NCI-H226 (cell line): ENCODE measurements around the gene PISD.
"Not testable (repeated sequence)": the region's sequence is repeated elsewhere in the genome, so short reads cannot be mapped to it uniquely, and the experiment has no call there.

Experiments used
- DNase-seq: peaks from one replicate; pipeline ENCODE4 v3.0.0-alpha.2; 2015

PISD gene

GRCh38 chr22:31604746-31605705, 57.0 kb downstream of the PISD start:
- no peak for DNase-seq

- DNase-seq, result no peak
Measured at GRCh38 chr22:31604137-31604705, 57.8 kb downstream of the PISD start.

DNA sequence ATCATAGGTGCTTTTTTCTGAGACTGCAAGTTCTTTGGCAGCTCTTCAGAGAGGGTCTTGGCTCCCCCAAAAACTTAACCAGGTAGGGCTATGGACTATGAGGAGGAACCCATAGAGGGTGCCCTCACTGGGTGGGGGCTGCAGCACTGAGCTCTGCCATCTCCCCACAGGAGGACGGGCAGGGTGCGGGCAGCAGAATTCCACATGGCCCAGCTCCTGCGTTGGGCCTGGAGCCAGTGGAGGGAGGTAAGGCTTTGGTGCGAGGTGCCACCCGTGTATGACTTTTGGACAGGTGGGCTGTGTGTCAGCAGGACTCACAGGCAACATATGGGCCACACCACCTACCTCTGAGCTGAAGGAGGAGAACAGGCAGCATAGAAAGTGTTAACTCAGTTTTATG, 58.4 kb downstream of the PISD start:
- DNase-seq, result no peak

DNA sequence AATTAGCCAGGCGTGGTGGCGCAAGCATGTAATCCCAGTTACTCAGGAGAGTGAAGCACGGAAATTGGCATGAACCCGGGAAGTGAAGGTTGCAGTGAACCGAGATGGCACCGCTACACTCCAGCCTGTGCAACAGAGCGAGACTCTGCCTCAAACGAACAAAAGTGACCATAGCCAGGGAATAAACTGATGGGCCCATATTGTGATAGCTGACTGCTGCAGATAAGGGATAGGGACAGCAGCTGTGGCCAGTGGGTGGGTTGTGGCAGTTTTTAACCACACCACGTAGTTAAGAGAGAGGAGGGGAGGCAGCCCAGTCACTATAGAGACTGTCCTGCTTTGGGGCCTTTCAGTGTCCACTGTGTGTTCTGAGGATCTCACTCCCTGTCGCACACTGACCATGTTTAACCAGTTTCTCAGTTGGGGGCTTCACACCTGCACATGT, 58.9 kb downstream of the PISD start:
- DNase-seq, result no peak

DNA sequence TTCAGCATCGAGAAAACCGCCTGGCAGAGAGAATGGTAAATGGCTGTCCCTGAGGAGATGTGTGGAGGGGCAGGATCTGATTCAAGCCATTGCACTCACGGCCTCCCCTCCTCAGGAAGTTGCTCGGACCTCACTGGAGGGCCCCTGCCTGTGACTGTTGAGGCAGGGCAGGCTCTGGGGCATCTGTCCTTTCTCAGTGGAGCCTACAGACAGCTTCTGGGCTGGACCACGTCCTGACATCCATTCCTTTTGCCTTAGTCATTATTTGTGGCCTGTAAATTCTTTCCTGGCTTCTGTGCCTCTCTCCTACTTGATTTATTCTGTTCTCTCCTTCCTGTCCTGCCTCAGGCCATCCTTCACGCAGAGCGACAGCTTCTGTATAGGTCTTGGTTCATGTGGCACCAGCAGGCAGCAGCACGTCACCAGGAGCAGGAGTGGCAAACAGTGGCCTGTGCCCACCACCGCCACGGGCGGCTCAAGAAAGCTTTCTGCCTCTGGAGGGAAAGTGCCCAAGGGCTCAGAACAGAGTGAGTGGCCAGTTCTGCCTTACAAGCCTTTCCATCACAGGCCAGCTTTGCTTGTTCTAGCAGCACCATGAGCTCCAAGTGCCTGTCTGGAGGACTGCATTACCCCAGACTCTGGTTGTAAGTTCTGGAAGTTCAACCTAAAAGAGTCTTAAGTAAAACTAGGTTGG, 59.6 kb downstream of the PISD start:
- peak; percentile 56 for DNase-seq

GRCh38 chr22:31595271-31595670, 66.7 kb downstream of the PISD start:
- DNase-seq, result no peak

DNA sequence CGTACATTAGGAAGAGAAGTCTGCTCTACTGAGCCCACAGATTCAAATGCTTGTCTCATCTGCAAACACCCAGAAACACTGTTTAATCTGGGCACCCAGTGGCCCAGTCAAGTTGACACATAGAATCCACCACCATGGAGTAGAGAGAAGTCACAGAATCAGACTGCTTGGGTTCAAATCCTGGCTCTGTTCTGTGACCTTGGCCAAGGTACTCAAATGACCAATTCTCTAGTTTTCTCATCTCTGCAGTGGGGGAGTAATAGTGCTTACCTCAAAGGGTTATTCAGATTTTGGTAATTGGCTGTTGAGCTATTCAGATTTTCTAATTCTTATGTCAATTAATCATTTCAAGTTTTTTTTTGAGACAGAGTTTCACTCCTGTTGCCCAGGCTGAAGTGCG, 71.9 kb downstream of the PISD start:
- not testable (repeated sequence) for DNase-seq

DNA sequence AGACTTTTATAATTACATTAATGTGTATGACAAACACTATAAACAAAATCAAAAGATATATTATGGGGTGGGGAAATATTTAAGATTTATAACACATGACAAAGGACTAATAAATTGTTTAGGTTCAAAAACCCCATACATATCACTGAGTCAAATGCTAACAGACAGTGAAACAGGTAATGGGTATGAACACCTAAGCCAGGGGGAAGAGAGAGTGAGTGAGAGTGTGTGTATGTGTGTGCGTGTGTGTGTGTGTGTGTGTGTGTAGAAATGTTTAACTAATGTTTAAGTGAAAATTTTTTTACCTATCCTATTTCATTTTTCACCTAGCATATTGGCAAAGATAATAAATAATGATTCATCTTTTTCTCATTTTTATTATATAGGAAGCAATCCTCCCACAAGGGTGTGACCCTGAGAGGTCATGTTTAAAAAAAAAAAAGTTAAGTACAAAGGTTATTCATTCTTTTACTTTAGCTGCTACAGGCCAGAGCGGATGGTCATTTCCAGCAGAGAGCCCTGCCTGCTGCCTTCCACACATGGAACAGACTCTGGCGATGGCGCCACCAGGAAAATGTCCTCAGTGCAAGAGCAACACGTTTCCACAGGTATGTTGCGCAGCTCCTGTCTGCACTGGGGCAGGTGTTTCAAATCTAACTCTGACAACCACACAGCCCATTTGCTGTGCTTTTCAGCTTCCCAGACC, 72.9 kb downstream of the PISD start:
- no peak for DNase-seq

DNA sequence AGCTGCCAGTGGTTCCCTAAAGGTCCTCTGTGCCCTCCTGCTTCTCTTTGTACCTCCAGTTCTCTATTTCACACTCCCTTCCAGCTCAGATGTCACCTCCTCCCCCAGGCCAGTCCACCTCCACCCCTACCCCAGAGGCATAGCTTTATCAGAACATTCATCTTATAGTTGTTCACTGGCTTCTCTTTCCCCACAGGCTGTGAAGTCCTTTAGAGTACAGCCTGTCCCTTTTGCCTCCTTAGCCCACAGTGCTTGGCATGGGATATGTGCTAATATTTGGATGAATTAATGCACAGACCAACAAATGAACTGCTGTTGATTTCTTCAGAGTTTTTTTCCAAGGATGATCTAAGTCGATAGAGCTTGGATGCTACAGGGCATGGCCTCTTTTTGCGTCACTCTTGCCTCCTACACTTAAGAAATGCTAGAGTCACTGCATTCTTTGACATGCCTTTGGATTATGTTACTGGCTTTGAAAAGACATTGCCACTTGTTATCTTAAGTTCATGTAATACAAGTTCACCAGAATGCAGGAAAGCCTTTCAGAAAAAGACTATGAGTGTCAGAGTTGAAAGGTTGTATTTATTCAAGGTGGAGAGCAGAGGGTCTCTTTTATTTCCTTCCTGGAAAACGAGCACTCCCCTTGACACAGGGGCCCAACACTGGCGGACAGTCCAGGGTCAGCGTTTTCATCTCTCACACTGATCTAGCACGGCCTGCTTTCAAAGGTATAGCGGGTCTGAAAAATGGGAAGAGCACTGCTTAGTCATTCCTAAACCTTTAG, 75.7 kb downstream of the PISD start:
- no peak for DNase-seq

GRCh38 chr22:31585161-31585859, 76.7 kb downstream of the PISD start:
- DNase-seq, result no peak

DNA sequence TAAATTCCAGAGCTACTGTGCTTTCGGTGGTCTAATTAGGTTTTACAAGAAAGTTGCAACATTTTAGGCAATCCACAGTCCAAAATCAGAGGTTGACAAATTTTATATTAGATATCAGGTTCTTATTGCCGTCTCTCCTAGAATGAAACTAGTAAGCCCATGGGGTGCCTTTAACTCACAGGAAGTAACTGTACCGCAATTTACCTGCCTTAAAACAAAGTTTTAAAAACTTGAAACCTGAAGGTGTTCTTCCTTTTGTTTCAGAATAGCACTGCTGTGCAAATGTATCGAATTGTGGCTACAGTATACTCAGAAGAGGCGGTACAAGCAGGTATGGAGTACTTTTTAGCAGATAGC, 77.2 kb downstream of the PISD start:
- DNase-seq, result no peak

- DNase-seq, result no peak
Measured at GRCh38 chr22:31583861-31584485, 78.0 kb downstream of the PISD start.

DNA sequence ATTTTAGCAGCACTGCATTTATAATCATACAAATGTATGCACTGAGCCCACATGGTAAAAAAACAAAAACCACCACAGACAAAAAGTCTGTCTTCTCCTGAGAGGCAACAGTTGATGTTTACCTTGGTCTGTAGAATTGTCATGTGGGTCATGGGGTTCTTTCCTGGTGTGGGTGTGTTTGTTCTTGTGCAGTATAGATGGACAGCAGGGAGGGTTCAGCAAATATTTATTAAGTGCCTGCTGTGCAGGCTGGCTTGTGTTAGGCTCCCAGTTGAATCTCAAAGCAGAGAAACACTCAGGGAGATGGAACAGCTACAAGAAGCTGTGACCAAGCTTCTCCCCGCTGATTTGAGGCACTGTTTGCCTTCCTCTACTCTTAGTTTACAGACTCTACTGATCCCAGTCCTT, 82.2 kb downstream of the PISD start:
- DNase-seq, result no peak

DNA sequence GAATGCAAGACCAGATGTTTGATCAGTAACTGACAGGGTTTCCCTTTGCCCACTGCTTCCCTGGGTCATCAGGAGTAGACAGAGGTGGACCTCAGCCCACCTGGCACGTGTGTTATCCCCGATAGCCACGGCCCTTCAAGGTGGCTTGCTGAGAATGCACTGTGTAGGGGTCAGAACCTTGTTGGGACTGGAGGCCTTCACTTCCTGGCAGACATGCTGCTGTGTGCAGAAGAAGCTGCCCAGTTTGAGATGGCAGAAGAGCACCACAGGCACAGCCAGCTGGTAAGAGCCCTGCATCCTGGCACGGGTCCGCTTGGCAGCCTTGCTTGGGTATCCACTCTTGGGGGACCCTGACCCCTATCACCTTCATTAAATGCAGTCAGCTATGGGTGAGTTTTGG, 83.8 kb downstream of the PISD start:
- no peak for DNase-seq

DNA sequence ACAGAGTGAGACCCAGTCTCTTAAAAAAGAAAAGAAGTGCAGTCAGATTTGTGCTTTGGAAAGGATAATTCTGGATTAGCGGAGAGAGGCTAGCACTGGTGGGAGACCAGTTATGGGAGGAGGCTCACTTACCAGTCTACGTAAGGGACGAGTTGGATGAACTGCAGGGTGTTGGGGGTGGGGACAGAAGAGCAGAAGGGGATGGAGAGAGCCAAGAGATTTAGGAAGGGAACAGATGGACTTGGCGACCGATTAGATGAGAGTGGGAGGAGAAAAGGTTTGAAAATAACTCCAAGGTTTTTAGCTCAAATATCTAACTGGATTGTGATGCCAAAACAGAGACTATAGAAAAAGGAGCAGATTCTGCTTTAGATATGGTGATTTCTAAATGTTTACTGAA, 84.3 kb downstream of the PISD start:
- no peak for DNase-seq

GRCh38 chr22:31575190-31575589, 86.8 kb downstream of the PISD start:
- DNase-seq, result no peak

- no peak for DNase-seq
Measured at GRCh38 chr22:31574055-31574670, 87.9 kb downstream of the PISD start.

DNA sequence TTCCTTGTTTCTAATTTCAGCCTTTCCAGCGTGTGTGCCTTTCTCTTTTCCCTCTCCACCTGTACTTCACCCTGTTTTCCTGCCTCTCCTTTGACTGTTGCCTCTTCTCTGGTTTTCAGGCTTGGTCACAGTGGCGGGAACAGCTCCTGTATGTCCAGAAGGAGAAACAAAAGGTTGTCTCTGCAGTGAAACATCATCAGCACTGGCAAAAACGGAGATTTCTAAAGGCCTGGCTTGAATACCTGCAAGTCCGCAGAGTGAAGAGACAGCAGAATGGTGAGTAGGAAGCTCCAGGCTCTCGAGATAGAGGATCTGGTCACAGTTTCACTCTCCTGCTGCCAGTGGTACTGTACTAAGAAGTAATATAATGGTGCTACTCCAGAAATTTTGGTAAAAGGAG, 89.1 kb downstream of the PISD start:
- no peak for DNase-seq

- DNase-seq, result no peak
Measured at GRCh38 chr22:31569126-31569525, 92.9 kb downstream of the PISD start.
